ENCODE measurements around the gene PITHD1.
"Not testable (repeated sequence)": the region's sequence is repeated elsewhere in the genome, so short reads cannot be mapped to it uniquely, and the experiment has no call there.

The PITHD1 gene

DNA sequence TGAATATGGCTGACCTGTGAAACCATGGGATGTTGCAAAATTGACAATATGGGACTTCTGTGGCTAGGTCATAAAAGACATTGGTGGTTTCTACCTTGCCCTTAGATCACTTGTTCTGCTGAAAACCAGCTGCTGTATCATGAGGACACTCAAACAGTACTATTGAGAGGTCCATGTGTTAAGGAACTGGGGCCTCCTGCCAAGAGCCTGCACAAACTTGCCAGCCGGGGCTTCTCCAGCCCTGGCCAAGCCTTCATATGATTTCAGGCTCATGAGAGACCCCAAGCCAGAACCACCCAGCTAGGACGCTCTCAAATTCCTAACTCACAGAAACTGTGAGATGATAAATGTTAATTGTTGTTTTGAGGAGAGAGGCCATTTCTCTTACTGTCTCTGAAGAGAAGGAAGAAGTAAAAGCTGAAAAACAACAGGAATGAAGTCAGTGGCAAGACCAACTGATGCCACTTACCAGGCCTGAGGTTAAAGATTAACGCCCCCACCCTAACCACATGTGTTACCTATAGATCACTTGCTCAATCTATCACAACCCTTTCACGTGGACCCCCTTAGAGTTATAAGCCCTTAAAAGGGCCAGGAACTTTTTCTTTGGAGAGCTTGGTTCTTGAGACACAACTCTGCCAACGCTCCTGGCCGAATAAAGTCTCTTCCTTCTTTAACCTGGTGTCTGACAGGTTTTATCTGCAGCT, 3.9 kb upstream of the PITHD1 start:
- DNase-seq, result no peak

DNA sequence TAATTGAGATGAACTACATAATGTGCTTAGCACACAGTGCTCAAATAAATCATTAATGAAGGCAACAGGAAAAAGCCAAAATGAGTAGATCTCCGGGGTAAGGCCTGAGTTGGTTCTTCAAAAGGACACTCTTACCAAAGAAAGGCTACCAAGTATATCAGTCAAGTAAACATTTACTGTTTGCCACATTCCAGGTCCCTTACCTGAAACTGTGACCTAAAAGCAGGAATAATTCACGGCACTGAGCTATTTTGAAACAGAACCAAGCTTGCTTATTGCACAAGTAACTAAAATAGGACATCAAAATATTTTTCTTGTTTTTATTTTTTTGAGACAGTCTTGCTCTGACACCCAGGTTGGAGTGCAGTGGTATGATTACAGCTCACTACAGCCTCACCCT, 2.0 kb upstream of the PITHD1 start:
- no peak for DNase-seq

GRCh38 chr1:23779826-23780371, 1.7 kb downstream of the PITHD1 start:
- DNase-seq, result no peak

GRCh38 chr1:23783141-23783540, 4.9 kb downstream of the PITHD1 start:
- not testable (repeated sequence) for DNase-seq

GRCh38 chr1:23784846-23785245, 6.6 kb downstream of the PITHD1 start:
- no peak for DNase-seq

DNA sequence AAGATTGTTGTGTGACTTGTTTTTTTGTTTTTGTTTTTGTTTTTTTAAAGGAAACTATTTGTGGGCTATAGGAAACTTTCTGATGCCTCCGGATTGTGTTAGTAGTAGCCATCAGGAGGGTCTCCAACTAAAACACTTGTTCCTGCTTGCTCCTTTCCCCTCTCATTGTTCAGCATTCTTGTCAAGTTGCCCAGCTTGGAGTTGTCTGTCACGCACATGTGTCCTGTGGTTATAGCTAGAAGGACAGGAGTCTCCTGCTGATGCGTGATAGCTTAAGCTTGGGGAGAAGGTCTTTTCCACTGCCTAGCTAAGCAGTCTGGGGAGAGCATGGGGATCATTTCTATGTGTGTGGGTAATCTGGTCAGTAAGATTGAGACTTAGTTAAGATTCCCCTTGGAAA, 9.5 kb downstream of the PITHD1 start:
- DNase-seq, result no peak

DNA sequence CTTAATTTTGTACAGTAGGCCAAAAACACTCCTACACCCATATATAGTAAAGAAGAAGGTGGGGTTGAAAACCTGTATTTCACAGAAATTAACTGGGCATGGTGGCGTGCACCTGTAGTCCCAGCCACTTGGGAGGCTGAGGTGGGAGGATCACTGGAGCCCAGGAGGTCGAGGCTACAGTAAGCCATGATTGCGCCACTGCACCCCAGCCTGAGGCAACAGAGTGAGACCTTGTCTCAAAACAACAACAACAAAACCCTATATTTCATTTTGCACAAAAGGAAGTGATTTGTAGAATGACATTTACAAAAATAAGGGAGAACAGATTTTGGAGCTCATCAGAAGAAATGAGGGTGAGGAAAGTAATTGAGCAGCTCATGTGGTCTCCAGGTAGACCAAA, 10.5 kb downstream of the PITHD1 start:
- DNase-seq, result no peak

DNA sequence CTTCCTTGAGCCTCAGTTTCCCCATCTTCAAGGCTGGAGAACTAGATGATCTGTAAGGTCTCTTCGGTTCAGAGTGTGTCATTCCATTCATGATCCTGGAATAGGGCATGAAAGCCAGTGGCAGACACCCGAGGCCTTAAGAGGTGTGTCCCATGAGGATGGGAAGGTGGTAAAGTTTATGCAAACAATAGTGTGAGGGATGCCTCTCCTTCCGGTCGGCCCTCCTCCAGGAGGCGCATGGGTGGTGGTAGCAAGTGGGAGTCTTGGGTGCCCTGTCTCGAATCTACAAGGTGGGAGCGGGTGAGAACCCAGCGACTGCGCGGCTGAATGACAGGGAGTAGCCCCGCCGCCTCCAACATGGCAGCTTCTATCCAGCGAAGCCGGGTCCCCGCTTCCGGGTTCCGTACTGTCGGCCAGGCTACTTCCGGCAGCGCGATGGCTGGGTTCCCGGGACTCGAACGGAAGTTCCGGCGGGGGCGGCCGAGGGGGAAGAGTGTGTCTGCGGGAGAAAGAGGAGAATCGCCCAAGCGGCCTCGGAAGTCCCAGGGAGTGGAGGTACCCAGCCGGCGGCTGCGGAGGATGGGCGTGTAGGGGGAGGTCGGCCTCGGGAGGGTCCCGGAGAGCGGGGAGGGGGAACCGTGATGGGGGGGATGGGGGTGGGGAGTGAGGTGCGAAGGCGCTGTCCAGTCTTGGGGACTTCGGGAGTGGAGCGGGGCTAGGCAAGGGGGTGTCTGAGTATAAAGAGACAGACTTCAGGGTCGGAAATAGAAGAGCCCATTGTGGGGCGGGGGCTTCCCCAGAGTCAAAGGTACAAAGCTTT, 12.7 kb downstream of the PITHD1 start, which contains the start of gene LYPLA2:
Gene LYPLA2, plus strand, starts transcription at position 450 of the 820 bp plus-strand sequence. CDS start 1,538 bp downstream, outside the sequence.
- peak; percentile 96 for DNase-seq

GRCh38 chr1:23791516-23792047, 13.4 kb downstream of the PITHD1 start:
- peak; percentile 85 for DNase-seq

DNA sequence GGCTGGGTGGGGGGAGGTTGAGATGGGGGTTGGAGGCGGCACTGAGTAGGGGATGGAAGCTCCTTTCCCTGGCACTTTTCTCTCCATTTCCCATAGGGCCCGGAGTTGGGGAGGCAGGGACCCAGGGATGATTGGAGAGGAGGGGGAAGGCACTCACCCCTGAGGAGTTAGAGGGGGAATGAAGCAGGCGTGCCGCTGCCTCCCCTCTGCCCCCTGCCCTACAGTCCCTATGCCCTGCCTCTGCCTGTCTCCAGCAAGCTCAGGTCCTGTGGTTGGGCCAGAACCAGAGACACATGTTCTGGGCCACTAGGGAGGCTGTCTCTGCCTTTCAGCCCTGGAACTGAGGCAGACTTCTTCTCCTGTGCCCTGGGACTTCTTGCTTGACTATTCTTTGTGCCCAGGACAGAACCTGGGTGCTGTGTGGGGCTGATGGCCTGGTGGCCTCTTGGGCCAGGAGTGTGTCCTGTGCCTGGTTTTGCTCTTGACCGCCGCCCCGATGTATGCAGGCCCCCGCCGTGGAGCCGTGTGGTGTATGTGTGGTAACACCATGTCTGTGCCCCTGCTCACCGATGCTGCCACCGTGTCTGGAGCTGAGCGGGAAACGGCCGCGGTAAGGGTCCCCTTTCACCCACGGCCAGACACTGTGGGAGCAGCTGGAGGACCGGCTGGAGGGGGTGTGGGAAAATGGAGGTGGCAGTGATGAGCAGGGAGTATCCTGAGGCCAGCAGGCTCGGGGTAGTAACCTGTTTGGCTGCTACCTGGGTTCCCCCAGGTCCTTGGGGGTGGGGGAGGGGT, 14.1 kb downstream of the PITHD1 start:
- no peak for DNase-seq

DNA sequence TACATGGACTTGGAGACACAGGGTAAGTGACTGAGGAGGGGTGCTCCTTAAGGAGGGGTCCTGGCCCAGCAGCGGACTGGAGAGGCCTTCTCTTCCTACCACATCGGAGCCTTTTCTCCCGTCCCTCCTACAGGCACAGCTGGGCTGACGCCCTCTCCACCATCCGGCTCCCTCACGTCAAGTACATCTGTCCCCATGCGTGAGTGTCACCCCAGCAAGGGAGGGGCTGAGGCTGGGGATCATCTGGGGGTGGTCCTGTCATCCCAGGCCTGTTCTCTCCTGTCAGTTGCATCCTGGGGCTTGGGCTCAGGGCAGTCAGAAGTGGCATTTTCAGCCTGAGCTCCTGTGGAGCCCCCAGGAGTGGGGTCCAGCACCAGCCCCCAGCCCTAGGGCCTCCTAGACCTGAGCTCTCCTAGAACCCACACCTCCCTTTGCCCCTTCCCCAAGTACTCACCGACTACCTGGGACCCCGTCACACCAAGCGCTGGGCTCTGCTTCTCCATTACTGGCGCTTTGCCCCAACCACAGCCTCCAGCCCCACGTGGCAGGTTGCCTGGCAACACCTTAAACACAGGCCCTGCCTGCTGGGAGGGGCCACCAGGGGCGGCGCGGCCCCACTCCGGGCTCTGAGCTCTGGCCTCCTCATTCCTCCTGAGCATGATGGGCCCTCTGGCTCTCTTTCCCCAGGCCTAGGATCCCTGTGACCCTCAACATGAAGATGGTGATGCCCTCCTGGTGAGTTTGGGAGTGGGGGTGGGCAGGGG, 15.0 kb downstream of the PITHD1 start:
- DNase-seq, result no peak

GRCh38 chr1:23793861-23794731, 15.9 kb downstream of the PITHD1 start:
- no peak for DNase-seq

DNA sequence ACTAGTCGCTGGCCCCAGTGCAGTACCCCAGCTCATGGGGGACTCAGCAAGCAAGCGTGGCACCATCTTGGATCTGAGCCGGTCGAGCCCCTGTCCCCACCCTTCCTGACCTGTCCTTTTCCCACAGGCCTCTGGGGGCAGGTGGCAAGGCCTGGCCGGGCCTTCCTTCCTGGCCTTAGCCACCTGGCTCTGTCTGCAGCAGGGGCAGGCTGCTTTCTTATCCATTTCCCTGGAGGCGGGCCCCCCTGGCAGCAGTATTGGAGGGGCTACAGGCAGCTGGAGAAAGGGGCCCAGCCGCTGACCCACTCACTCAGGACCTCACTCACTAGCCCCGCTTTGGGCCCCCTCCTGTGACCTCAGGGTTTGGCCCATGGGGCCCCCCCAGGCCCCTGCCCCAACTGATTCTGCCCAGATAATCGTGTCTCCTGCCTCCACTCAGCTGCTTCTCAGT, 16.5 kb downstream of the PITHD1 start:
- not testable (repeated sequence) for DNase-seq

GRCh38 chr1:23795676-23796465, 17.7 kb downstream of the PITHD1 start:
- DNase-seq, result no peak

GRCh38 chr1:23796466-23797271, 18.5 kb downstream of the PITHD1 start:
- no peak for DNase-seq

DNA sequence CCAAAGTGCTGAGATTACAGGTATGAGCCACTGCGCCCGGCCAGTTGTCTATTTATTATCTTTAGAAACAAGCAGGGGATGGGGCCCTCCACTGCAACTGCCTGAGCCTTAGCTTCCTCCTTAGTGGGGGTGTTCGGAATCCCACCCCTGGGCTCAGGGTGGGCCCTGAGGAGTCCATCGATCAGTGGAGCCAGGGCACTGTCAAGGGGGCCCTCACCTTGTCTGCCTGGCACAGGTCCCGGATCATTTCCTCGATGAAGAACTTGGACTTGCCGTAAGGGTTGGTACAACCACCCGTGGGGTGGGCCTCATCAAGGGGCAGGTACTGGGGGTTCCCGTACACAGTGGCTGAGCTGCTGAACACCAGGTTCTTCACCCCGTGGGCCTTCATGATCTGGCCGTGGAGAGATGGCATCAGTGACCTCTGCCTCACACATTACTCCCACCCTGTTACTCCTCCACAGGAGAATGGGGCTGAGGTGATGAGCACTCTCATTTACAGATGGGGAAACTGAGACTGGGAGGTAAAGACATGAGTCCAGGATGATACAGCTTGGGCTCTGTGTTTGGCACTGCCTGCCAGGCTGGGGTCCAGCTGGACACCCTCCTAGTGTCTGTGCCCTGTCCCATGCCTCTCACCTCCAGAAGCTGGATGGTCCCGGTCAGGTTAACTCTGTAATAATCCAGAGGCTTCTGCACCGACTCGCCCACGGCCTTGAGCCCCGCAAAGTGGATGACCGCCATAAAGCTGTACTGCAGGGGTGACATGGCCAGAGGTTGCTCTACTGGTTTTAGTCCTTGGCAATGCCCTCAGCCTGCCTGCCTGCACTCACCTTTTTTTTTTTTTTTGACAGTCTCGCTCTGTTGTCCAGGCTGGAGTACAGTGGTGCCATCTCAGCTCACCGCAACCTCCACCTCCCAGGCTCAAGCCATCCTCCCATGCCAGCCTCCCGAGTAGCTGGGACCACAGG, 19.5 kb downstream of the PITHD1 start:
- no peak for DNase-seq

- no peak for DNase-seq
Measured at GRCh38 chr1:23798662-23799142, 20.5 kb downstream of the PITHD1 start.

DNA sequence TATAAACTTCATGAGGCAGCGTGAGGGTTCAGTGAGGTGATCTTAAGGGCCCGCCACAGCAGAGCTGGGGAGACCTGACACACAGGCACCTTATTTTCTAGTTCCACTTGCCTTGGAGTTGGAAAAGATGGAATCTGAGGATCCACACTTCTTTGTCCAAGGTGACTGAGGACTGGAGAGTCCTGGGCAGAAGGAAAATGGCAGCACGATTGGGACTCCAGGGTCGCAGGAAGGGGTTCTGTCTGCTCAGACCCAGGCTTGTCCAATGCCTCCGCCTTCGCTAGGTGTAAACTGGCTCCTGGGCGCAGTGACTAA, 21.0 kb downstream of the PITHD1 start:
- no peak for DNase-seq

All from islet precursor cell (in vitro differentiated cells).